Measurements from ENCODE around the gene FZD10.

Gene FZD10

DNA sequence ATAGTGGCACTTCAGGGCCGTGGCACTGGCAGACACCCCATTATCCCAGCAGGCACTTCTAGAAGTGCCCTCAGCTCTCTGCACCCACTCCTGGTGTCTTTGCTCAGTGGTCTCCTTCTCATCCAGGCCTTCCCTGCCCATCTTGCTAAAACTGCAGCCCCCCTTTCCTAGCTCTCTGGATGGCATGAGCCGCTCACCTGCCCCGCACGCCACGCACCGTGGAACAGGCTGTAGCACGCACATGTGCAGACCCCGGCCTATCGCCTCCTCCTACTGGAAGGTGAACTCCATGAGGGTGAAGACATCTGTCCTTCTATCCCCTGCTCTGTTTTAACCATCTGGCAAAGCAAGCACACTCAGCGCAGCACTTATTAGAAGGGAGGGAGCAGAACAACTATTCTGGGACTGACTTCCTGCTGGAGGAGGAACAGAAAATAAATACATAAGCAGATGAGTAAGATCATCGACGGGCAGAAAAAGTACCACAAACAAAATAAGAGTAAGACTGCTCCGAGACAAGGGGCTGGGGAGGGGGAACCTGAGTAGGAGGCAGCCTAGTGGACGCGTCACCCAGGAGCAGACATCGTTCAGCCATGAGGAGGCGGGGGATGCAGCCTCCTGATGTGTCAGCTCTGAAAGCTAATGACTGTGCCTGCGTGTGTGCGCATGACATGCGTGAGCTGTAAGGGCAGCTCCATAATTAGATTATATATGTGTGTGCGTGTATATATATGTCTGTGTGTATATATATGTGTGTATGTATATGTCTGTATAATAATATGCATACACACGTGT is 7.8 kb upstream of the FZD10 start:
- no peak for DNase-seq (ENCODE audit: low spot score)

DNA sequence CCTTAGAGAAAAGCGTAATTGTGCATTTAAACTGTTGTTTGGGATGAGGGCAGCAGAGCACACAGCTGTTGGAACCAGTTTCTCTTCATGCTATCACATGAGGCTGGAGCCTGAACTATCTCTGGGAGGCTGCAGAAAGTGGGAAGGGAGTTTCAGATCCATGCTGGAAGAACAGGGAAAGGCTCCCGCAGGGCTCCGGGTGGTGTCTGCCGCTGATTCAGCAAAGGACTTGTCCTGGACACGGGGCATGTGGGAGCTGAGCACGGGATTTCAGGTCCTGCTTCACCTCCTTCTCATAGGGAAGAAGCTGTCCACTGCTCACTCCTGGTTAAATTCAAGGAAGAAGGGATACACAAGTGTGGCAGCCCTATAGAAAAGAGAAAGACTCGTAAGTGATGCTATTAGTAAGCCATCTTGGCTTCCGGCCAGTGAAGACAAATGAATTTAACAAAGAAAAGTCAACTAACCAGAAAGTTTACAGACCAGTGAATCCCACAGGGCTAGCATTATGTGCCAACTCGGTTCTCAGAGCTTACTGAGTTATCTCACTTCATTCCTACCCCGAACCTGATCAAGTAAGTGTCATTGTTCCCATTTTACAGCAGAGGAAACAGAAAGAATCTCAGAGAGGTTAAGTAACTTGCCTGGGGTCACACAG is 6.7 kb upstream of the FZD10 start:
- DNase-seq (ENCODE audit: low spot score): no peak

DNA sequence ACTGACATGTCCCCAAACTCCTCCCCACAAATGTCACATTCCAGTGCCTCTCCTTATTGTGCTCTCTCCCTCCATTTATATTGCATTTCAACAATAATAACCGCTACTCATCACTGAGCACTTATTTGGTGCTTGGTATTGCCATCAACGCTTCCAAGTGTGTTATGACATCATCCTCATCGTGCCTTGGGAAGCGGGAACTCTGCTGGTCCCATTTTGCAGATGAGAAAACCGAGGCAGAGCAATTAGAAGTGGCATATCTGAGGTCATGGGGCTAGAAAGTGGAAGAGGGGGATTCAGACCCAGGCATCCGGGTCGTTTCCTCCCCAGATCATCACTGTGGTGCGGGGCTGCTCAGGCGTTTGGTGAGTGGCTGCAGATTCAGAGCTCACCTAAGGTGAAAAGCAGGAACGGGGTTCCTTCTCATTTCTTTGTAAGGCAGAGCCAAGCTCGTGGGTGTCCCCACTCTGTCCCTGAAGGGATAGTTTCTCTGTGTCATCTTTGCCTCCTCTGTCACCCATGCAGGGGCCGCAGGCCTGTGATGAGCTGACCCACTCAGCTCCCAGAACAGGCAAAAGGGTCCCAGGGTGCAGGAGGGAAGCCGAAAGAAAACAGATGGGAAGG is 5.5 kb upstream of the FZD10 start:
- DNase-seq (ENCODE audit: low spot score): no peak

DNA sequence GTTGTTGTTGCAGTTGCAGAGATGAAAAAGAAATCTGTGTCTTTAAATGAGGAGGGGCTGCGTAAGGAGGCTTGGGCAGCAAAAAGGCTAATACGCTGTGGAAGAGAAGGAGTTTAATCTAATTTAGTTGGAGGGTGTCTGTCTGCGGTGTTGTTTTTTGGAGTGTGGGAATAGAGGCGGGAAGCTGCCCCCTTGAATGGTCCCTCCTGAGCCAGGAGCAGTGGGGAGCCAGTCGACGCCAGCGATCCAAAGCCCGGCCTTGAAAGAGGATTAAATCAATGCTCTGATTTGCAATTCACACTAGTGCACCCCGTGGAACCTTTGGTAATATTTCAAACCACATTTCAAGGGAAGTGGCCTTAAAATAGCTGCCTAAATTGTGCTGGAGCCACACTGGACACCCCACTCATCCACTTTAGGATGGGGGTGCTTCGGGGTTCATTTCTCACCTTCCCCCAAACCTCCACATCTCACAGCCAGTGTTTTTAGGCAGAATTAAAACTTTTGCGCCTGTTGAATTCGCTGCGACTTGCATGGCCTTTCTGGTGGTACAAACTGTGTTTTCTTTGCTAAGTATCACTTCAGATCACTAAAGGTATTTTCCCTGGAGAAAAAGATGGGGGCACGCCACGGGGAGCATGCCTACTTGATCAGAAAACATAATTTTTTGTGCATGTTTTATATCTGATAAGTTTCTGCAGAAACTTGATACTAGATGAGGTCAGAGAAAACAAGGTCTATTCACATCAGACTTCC is 4.1 kb upstream of the FZD10 start:
- DNase-seq (ENCODE audit: low spot score): no peak

DNA sequence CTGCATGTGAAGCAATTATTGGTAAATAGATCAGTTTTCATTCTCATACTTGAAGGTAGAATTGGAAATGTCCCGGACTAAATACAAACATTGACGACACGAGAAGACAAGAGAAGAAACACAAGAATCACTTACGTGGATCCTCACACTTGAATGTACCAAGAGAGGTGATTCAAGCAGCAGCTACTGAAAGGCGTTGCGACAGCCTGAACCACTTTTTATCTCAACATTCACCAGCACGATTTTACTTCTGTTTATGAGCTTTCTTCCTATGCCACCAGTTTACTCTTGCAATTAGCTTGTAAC is 3.6 kb upstream of the FZD10 start:
- no peak for DNase-seq (ENCODE audit: low spot score)

DNA sequence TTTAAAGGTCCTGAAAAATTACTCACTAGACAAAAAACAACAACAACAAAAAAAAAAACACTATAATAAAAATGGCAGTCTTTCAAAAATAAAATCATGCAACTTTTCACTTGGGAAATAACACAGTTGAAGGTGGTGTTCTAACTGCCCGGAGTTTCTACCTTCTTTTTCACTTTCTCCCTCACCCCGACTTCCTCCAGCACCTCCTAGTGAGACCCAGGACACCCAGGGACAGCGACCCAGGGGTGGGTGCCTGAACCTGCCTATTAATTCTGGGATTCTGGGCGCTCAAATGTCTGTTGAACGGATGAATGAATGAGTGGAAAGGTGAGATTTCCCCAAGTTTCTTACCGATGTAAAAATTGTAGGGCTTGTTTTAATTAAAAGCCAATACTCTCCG is 2.0 kb upstream of the FZD10 start:
- no peak for DNase-seq (ENCODE audit: low spot score)

DNA sequence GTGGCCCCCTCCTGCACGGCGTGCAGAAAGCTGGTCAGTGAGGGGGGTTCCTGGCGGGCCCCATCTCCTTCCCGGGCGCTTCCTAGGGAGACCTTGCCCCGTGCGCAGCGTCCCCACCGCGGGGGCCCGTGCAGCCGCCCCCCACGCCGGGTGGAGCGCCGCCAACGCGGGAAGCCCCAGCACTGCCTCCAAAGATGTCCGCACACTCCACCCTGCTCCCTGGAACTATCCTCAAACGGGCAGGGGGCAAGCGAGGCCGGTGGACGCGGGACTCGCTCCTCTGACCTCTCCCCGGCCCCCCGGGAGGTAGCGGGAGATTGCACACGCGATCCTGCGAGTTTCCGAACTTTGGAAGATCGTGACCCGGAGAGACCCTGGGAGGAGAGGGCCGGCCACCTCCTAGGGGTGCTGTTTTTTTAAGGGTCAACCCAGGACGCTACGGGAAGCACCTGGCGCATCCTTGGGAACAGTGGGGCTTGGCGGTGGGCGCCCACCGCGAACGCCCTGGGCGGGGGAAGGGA is 1.5 kb upstream of the FZD10 start:
- no peak for DNase-seq (ENCODE audit: low spot score)

DNA sequence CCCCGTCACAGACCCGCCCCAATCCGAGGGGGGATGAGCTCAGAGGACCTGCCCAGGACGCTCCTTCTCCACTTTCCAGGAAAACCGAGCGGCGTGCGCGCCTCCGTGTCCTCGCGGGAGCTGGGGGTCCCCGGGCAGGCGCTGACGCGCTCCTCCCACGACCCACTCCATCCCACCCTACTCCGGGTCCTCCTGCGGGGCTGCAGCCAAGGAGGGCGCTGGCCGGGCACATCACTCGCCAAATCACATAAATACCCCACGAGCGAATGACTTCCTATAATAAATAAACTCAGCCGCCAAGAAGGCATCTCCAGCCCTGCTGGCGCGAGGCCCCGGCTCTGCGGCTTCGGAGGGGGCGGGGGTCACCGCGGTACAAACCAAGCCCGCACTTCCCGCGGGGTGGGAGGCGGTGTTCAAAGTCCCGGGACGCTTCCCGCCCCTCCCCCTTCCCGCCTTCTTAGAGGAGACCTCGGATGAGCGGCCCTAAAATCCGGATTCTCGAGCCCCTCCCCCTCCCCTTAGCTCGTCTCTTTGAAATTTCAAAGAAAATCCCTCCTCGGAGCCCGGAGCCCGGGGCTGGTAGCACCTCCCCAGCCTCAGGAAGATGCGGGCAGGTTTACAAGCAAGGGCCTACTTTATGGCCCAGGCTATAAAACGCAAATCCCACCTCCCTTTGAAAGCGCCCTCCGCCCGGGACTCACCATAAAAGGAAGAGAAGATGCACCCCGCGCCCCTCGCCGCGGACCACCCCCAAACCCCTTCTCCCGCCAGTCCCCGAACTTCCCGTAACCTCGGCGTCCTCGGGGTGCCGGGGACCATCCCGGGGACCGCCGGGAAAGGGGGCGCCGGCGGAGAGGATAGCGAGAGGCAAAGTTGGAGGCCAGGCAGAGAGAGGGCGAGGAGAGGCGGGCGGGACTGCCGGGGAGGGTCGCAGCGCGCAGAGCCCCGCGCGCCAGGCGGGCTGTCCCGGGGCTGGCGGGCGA is 712 bp upstream of the FZD10 start:
- no peak for DNase-seq (ENCODE audit: low spot score)

DNA sequence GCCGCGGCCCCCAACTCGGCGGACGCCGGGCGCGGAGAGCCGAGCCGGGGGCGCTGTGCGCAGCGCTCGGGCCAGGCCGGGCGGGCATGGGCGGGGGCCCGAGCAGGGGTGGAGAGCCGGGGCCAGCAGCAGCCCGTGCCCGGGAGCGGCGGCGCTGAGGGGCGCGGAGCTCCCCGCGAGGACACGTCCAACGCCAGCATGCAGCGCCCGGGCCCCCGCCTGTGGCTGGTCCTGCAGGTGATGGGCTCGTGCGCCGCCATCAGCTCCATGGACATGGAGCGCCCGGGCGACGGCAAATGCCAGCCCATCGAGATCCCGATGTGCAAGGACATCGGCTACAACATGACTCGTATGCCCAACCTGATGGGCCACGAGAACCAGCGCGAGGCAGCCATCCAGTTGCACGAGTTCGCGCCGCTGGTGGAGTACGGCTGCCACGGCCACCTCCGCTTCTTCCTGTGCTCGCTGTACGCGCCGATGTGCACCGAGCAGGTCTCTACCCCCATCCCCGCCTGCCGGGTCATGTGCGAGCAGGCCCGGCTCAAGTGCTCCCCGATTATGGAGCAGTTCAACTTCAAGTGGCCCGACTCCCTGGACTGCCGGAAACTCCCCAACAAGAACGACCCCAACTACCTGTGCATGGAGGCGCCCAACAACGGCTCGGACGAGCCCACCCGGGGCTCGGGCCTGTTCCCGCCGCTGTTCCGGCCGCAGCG is 639 bp downstream of the FZD10 start:
- no peak for DNase-seq (ENCODE audit: low spot score)

DNA sequence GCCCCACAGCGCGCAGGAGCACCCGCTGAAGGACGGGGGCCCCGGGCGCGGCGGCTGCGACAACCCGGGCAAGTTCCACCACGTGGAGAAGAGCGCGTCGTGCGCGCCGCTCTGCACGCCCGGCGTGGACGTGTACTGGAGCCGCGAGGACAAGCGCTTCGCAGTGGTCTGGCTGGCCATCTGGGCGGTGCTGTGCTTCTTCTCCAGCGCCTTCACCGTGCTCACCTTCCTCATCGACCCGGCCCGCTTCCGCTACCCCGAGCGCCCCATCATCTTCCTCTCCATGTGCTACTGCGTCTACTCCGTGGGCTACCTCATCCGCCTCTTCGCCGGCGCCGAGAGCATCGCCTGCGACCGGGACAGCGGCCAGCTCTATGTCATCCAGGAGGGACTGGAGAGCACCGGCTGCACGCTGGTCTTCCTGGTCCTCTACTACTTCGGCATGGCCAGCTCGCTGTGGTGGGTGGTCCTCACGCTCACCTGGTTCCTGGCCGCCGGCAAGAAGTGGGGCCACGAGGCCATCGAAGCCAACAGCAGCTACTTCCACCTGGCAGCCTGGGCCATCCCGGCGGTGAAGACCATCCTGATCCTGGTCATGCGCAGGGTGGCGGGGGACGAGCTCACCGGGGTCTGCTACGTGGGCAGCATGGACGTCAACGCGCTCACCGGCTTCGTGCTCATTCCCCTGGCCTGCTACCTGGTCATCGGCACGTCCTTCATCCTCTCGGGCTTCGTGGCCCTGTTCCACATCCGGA is 1.4 kb downstream of the FZD10 start:
- DNase-seq (ENCODE audit: low spot score): no peak

DNA sequence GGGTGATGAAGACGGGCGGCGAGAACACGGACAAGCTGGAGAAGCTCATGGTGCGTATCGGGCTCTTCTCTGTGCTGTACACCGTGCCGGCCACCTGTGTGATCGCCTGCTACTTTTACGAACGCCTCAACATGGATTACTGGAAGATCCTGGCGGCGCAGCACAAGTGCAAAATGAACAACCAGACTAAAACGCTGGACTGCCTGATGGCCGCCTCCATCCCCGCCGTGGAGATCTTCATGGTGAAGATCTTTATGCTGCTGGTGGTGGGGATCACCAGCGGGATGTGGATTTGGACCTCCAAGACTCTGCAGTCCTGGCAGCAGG is 1.9 kb downstream of the FZD10 start:
- no peak for DNase-seq (ENCODE audit: low spot score)

DNA sequence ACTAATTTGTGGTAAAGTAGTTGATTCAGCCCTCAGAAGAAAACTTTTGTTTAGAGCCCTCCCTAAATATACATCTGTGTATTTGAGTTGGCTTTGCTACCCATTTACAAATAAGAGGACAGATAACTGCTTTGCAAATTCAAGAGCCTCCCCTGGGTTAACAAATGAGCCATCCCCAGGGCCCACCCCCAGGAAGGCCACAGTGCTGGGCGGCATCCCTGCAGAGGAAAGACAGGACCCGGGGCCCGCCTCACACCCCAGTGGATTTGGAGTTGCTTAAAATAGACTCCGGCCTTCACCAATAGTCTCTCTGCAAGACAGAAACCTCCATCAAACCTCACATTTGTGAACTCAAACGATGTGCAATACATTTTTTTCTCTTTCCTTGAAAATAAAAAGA is 2.7 kb downstream of the FZD10 start:
- DNase-seq (ENCODE audit: low spot score): no peak

DNA sequence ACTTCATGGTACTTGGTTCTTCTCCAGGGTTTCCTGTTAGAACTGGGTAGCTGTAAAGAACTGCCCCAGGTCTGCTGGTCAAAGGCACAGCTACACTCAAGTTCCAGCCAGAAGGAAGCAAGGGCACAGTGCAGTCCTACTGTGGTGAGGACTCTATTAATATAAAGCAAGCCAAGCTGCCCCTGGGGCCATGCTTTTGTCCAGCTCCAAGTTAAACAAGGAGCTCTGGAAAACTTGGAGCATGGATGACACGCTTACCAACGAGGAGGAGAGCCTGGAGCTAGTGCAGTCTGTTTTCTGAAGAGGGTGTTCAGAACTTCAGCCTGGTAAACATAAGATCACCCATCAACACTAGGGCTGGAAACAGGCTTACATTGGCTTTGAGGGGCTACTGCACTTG is 4.0 kb downstream of the FZD10 start:
- no peak for DNase-seq (ENCODE audit: low spot score)

DNA sequence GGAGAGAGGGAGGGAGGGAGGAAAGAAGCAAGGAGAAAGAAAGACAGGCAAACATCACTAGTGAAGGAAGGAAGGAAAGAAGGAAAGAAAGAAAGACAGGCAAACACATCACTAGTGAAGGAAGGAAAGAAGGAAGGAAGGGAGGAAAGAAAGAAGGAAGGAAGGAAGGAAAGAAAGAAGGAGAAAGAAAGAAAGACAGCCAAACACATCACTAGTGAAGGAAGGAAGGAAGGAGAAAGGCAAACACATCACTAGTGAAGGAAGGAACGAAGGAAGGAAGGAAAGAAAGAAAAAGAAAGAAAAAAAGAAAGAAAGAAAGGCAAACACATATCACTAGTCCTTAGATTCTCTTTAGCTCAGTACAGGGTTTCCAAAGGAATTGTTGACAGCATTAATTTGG is 5.3 kb downstream of the FZD10 start:
- no peak for DNase-seq (ENCODE audit: low spot score)

DNA sequence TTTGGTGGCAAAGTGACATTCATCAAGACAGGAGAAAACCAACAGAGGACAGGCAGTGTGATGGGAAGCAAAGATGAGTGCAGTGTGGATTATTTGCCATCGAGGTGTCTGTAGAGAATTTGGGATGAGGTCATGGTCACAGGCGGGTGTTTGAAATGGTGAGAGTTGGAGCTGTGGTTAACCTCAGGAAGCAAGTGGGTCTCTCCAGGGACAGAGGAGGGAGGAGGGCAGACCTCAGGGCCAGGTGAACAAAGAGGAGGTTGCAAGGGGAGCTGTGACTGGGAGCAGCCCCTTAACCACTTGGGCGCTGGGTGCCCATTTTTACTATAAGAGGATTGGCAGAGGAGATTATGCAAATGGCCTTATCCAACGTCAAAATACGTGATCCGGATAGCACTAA is 7.0 kb downstream of the FZD10 start:
- no peak for DNase-seq (ENCODE audit: low spot score)

DNA sequence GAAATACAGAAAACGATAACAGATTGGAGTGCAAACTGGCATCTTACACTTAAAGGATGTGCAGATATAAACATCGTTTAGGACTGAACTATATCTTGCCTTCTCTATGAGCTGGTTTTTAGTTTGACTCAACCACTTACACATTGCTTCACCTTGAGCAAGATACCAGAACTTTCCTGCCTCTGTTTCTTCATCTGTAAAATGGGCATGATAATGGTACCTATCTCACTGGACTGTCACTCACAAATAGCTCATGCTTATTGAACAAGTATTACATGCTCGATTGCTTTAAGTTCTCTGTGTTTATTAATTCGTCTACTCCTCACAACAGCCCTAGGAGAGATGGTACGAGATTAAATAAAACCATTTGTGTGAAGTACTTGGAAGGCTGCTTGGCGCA is 7.7 kb downstream of the FZD10 start:
- no peak for DNase-seq (ENCODE audit: low spot score)

DNA sequence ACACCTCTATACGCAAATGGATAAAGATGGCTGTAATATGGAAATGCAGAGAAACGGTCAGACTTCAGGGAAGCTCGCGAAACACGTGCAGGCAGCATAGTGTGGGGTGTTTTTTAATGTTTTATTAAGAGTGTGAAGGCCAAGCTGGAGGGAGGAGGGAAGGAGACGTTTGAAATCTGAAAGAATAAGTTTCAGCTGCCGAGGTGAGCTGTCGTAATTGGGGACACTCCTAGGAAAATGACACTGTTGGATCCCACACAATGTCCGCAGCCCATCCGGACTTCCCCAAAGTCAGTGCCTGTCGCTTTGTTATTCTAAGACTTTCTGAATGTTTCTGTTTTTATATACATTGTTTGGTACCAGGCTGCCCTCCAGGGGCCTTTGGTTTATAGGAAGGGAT is 8.3 kb downstream of the FZD10 start:
- DNase-seq (ENCODE audit: low spot score): no peak

DNA sequence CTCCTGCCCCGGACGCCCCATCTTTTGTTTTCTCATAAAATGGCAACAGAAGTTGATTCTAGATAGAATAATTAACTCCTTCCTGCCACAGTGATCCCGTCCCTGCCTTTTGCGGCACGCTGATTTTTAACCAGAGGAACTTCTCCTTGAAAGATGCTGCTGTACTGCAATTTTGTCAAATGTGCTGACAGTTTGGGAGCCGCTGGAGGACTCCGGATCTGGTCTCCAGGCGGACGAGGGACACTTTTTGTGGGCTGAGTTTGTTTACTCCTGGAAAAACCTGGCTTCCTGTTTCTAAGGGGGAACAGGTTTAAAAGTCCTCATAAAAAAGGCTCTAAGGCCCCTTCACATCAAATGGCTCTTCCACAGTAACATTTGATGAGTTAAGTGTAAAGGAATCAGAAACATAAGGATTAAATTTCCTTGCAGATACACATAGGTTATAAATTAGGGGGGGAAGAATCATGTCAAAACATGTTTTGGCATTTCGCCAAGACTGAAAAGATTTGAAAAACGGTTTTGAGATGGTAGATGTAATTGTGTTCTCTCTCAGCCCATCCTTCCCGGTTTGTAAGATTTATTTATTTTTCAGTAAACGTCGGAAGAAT is 15.5 kb downstream of the FZD10 start:
- no peak for DNase-seq (ENCODE audit: low spot score)

DNA sequence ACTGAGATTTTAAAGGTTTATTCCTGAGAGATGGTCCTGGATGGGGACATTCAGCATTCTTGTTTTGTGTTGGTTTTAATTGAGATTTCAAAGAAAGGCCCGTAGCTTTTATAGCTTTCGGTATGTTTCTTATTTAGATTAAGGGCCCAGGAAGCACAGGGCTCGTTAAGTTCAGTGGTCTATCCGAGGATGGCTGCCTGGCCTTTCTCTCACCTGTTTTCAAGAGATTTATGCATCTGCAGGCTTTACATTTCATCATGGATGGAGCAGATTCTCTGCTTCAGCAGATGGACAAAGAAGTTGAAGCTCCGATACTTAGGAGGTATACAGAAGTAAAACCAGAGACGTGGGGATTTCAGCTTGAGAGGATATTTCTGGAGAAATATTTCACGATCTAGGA is 16.0 kb downstream of the FZD10 start:
- DNase-seq (ENCODE audit: low spot score): no peak

DNA sequence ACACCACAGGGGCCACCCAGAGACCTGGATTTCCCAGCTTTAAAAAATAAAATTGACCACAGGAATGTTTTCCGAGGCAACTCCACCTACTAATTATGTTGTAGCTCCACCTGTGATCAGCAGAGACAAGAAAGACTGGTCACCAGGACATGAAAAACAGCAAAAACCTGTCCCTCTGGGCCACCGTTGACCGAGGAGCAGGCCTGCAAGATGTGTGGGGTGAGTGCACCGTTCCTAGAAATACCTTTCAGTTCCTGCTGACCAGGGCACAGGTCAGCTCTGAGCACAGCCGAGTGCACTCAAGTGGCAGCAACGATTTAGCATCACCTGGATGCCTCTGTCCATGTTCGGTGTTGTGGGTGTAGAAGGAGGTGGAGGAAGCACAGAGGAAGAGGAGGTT is 16.9 kb downstream of the FZD10 start:
- DNase-seq (ENCODE audit: low spot score): no peak

Measured in cerebellar cortex (tissue), 1 donor.